HEK293 (cell line): ENCODE results near the gene CDK4.

Experiments used
- CTCF ChIA-PET: fragments of 350-600 bp; formaldehyde crosslinking; extraction: SDS; loops from one replicate; lab custom pipeline; 2021; ENCODE audit warnings: antibody characterized with exemption; lab: Yijun Ruan, JAX
- POLR2A ChIA-PET: fragments of 300-600 bp; formaldehyde crosslinking; extraction: SDS; loops from one replicate; lab custom pipeline; 2020; ENCODE audit warnings: antibody characterized with exemption, inconsistent platforms; lab: Yijun Ruan, JAX
- H3K27ac ChIP-seq: fragments of 200-500 bp; sonication (Bioruptor generic); 2 replicates; pipeline ENCODE4 v1.5.1; 2014; ENCODE audit warnings: low read depth, low read length, control low read depth, inconsistent platforms; ENCODE audit errors: extremely low read depth
- H3K36me3 ChIP-seq, 2 experiments: fragments of 200-500 bp in 1 of 2; sonication (Bioruptor generic) in 1 of 2; 1 replicate in 1 of 2; 2 replicates in 1 of 2; pipeline ENCODE4 v1.5.1; 2014 to 2017; ENCODE audit warnings: inconsistent platforms in 2 of 2, low read length in 2 of 2; ENCODE audit not compliant: control insufficient read depth in 2 of 2, insufficient read depth in 1 of 2
- H3K4me1 ChIP-seq: fragments of 200-500 bp; sonication (Bioruptor generic); 2 replicates; pipeline ENCODE4 v1.5.1; 2014; ENCODE audit warnings: mild to moderate bottlenecking, low read length, inconsistent platforms; ENCODE audit not compliant: control insufficient read depth, insufficient read depth
- H3K4me3 ChIP-seq: 2 replicates; pipeline ENCODE4 v1.5.1; 2011; ENCODE audit warnings: low read depth, mild to moderate bottlenecking, control low read depth, low read length, moderate library complexity
- H3K9me3 ChIP-seq: fragments of 200-500 bp; sonication (Bioruptor generic); 2 replicates; pipeline ENCODE4 v1.5.1; 2014; ENCODE audit warnings: low read depth, low read length, inconsistent platforms; ENCODE audit not compliant: control insufficient read depth, insufficient read depth
- AEBP2 ChIP-seq: fragments of 450-650 bp; formaldehyde crosslinking; IDR thresholded peaks from 2 replicates; pipeline ENCODE4 v1.5.1; 2016; ENCODE audit warnings: missing biosample characterization, missing genetic modification characterization, borderline replicate concordance
- OSR2 ChIP-seq: fragments of 450-650 bp; formaldehyde crosslinking; IDR thresholded peaks from 2 replicates; pipeline ENCODE4 v1.5.1; 2016; ENCODE audit warnings: missing biosample characterization, missing genetic modification characterization
- SALL2 ChIP-seq: fragments of 450-650 bp; formaldehyde crosslinking; IDR thresholded peaks from 2 replicates; pipeline ENCODE4 v1.5.0; 2017; ENCODE audit warnings: missing biosample characterization, mild to moderate bottlenecking, missing genetic modification characterization, borderline replicate concordance
- ZBTB7A ChIP-seq: fragments of 450-650 bp; formaldehyde crosslinking; IDR thresholded peaks from 2 replicates; pipeline ENCODE4 v1.5.1; 2016; ENCODE audit warnings: low read depth, missing biosample characterization, missing genetic modification characterization
- ZFP69B ChIP-seq: fragments of 450-650 bp; formaldehyde crosslinking; IDR thresholded peaks from 2 replicates; pipeline ENCODE4 v1.5.1; 2016; ENCODE audit warnings: missing biosample characterization, missing genetic modification characterization
- ZNF148 ChIP-seq: fragments of 450-650 bp; formaldehyde crosslinking; IDR thresholded peaks from 2 replicates; pipeline ENCODE4 v1.5.0; 2017; ENCODE audit warnings: missing biosample characterization, missing genetic modification characterization, borderline replicate concordance
- ZNF184 ChIP-seq: fragments of 450-650 bp; IDR thresholded peaks from 2 replicates; pipeline ENCODE4 v1.5.1; 2018; ENCODE audit warnings: missing biosample characterization, mild to moderate bottlenecking, missing genetic modification characterization
- ZNF223 ChIP-seq: fragments of 450-650 bp; formaldehyde crosslinking; IDR thresholded peaks from 2 replicates; pipeline ENCODE4 v1.5.1; 2016; ENCODE audit warnings: missing biosample characterization, missing genetic modification characterization
- ZNF23 ChIP-seq: fragments of 450-650 bp; formaldehyde crosslinking; IDR thresholded peaks from 2 replicates; pipeline ENCODE4 v1.5.1; 2016; ENCODE audit warnings: missing biosample characterization, missing genetic modification characterization, borderline replicate concordance
- ZNF239 ChIP-seq: fragments of 450-650 bp; formaldehyde crosslinking; IDR thresholded peaks from 2 replicates; pipeline ENCODE4 v1.5.1; 2016; ENCODE audit warnings: missing biosample characterization, missing genetic modification characterization
- ZNF292 ChIP-seq: fragments of 450-650 bp; formaldehyde crosslinking; IDR thresholded peaks from 2 replicates; pipeline ENCODE4 v1.5.1; 2016; ENCODE audit warnings: low read depth, missing biosample characterization, missing genetic modification characterization, borderline replicate concordance
- ZNF335 ChIP-seq: fragments of 450-650 bp; formaldehyde crosslinking; conservative IDR thresholded peaks from 2 replicates; pipeline ENCODE4 v1.5.1; 2016; ENCODE audit warnings: missing biosample characterization, missing genetic modification characterization
- ZNF433 ChIP-seq: fragments of 450-650 bp; formaldehyde crosslinking; IDR thresholded peaks from 2 replicates; pipeline ENCODE4 v1.5.1; 2016; ENCODE audit warnings: missing biosample characterization, missing genetic modification characterization, low read depth
- ZNF501 ChIP-seq: fragments of 450-650 bp; formaldehyde crosslinking; IDR thresholded peaks from 2 replicates; pipeline ENCODE4 v1.5.1; 2016; ENCODE audit warnings: missing biosample characterization, missing genetic modification characterization
- ZNF530 ChIP-seq: fragments of 450-650 bp; formaldehyde crosslinking; IDR thresholded peaks from 2 replicates; pipeline ENCODE4 v1.5.1; 2016; ENCODE audit warnings: low read depth, missing biosample characterization, missing genetic modification characterization
- ZNF560 ChIP-seq: fragments of 450-650 bp; formaldehyde crosslinking; IDR thresholded peaks from 2 replicates; pipeline ENCODE4 v1.5.1; 2017; ENCODE audit warnings: missing biosample characterization, missing genetic modification characterization, borderline replicate concordance
- ZNF585B ChIP-seq: fragments of 450-650 bp; formaldehyde crosslinking; IDR thresholded peaks from 2 replicates; pipeline ENCODE4 v1.5.1; 2016; ENCODE audit warnings: missing biosample characterization, missing genetic modification characterization
- ZNF621 ChIP-seq: fragments of 450-650 bp; formaldehyde crosslinking; IDR thresholded peaks from 2 replicates; pipeline ENCODE4 v1.5.1; 2017; ENCODE audit warnings: missing biosample characterization, missing genetic modification characterization
- ZNF629 ChIP-seq: fragments of 450-650 bp; formaldehyde crosslinking; IDR thresholded peaks from 2 replicates; pipeline ENCODE4 v1.5.1; 2017; ENCODE audit warnings: missing biosample characterization, missing genetic modification characterization
- ZNF639 ChIP-seq: fragments of 450-650 bp; formaldehyde crosslinking; IDR thresholded peaks from 2 replicates; pipeline ENCODE4 v1.5.1; 2016; ENCODE audit warnings: missing biosample characterization, missing genetic modification characterization
- TF ChIP-seq, protein P1 (sequence below): fragments of 450-650 bp; formaldehyde crosslinking; IDR thresholded peaks from 2 replicates; pipeline ENCODE4 v1.5.1; 2016; ENCODE audit warnings: missing biosample characterization, missing genetic modification characterization
- TF ChIP-seq, protein P2 (sequence below): fragments of 450-650 bp; formaldehyde crosslinking; IDR thresholded peaks from 2 replicates; pipeline ENCODE4; 2016; ENCODE audit warnings: missing biosample characterization, missing genetic modification characterization

CDK4 gene

GRCh38 chr12:57750561-57751431, 1.3 kb downstream of the CDK4 start:
- ChIA-PET POLR2A (no interaction called here), CTCF (interaction anchor here (1.1 to 1.8 kb wide), 3 partner anchors 9 to 167 kb away, joined by 3 to 6 read pairs (median 4); no protein-coding TSS in a partner anchor)
- Histone ChIP-seq H3K36me3 (peaks cover 17 to 56% of the 10 kb centered on the region in 2 experiments), H3K4me1 (peaks cover 16% of the 10 kb centered on the region), H3K9me3 (no peaks in the 10 kb centered on the region), H3K4me3 (peak overlapping the region; percentile 83), H3K27ac (peak overlapping the region; percentile 84)
- TF ChIP-seq ZNF239 (tag by site-specific recombination) (no peak), ZNF433 (tag by site-specific recombination) (no peak), ZNF292 (tag by site-specific recombination) (no peak), ZNF335 (tag by site-specific recombination) (no peak), ZNF223 (tag by site-specific recombination) (no peak), ZNF585B (tag by site-specific recombination) (no peak), ZFP69B (tag by site-specific recombination) (no peak), ZNF560 (tag by site-specific recombination) (no peak), SALL2 (no peak), ZNF501 (no peak), ZBTB7A (tag by site-specific recombination) (no peak), ZNF639 (tag by site-specific recombination) (no peak), OSR2 (tag by site-specific recombination) (no peak), ZNF184 (tag by site-specific recombination) (no peak), ZNF629 (tag by site-specific recombination) (no peak), ZNF530 (tag by site-specific recombination) (no peak)
- TF ChIP-seq, protein P1, sequence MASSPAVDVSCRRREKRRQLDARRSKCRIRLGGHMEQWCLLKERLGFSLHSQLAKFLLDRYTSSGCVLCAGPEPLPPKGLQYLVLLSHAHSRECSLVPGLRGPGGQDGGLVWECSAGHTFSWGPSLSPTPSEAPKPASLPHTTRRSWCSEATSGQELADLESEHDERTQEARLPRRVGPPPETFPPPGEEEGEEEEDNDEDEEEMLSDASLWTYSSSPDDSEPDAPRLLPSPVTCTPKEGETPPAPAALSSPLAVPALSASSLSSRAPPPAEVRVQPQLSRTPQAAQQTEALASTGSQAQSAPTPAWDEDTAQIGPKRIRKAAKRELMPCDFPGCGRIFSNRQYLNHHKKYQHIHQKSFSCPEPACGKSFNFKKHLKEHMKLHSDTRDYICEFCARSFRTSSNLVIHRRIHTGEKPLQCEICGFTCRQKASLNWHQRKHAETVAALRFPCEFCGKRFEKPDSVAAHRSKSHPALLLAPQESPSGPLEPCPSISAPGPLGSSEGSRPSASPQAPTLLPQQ (tag by site-specific recombination) = no peak
- TF ChIP-seq, protein P2, sequence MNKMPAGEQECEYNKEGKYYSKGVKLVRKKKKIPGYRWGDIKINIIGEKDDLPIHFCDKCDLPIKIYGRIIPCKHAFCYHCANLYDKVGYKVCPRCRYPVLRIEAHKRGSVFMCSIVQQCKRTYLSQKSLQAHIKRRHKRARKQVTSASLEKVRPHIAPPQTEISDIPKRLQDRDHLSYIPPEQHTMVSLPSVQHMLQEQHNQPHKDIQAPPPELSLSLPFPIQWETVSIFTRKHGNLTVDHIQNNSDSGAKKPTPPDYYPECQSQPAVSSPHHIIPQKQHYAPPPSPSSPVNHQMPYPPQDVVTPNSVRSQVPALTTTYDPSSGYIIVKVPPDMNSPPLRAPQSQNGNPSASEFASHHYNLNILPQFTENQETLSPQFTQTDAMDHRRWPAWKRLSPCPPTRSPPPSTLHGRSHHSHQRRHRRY = no peak

DNA sequence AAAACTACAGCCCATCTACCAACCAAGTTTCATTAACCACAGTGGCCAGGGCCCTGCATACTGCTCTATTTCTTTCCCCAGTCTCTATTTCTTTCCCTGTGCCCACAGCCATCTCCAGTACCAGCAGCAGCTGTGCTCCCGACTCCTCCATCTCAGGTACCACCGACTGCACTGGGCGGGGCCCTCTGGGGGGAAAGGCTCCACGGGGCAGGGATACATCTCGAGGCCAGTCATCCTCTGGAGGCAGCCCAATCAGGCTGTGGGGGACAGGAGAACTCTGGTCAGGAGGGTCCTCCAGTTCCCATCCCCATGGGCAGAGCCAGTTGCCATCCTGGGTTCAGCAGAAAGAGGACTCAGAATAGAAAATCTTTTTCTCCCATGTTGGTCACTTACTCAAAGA, 3.0 kb downstream of the CDK4 start:
- CTCF ChIA-PET = no interaction called here
- Histone ChIP-seq H3K4me3 (no peak overlapping the region), H3K27ac (no peak overlapping the region), H3K9me3 (no peaks in the 10 kb centered on the region), H3K36me3 (peaks cover 17 to 57% of the 10 kb centered on the region in 2 experiments), H3K4me1 (peaks cover 13% of the 10 kb centered on the region)
- POLR2A ChIA-PET = interaction anchor here (0.5 to 0.7 kb wide), 2 partner anchors 20 to 23 kb away, joined by 3 to 4 read pairs; partner anchors contain the start of genes EEF1AKMT3 and METTL1
- TF ChIP-seq ZNF148 (tag by site-specific recombination) (no peak), ZNF23 (tag by site-specific recombination) (no peak), SALL2 (no peak), AEBP2 (tag by site-specific recombination) (no peak), OSR2 (tag by site-specific recombination) (no peak), ZNF621 (tag by site-specific recombination) (no peak)
